Fibroblast of mammary gland (primary cell): ENCODE data around the gene ATP1A2.

ENCODE experiments used
- DNase-seq: peaks from one replicate; pipeline ENCODE4 v3.0.0-alpha.2; 2010; ENCODE audit warnings: low read depth
- H3K4me3 ChIP-seq: 2 replicates; pipeline ENCODE4 v1.5.1; 2011; ENCODE audit warnings: low read depth, mild to moderate bottlenecking, low read length, moderate library complexity; ENCODE audit not compliant: control insufficient read depth
- TF ChIP-seq, protein P1 (sequence below): conservative IDR thresholded peaks from 2 replicates; pipeline ENCODE4 v1.5.1; 2011; ENCODE audit warnings: low read depth, low read length, inconsistent platforms; ENCODE audit not compliant: control insufficient read depth, insufficient read depth

The ATP1A2 gene

DNA sequence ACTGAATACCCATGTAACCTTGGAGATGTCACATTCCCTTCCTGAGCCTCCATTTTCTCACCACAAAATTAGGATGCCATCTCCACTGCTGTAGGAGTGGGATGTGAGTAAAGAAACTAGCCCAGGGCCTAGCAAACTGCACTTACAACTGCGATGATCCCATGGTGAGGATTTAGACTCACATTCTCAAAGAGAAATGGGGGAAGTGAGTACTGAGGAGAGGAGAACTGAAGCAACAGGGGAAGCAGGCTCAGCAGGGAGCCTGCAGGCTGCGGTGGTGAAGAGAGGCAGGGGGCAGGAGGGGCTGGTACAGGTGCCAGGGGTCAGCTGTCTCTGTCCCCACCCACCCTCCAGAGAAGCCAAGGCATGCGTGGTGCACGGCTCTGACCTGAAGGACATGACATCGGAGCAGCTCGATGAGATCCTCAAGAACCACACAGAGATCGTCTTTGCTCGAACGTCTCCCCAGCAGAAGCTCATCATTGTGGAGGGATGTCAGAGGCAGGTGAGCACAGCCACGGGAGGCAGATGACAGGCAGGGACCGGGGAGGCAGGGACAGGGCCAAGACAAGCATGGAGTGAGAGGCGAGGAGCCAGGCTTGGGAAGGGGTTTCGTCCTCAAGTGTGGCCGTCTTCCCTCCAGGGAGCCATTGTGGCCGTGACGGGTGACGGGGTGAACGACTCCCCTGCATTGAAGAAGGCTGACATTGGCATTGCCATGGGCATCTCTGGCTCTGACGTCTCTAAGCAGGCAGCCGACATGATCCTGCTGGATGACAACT lies 19.4 kb downstream of the ATP1A2 start:
- H3K4me3 ChIP-seq = no peak overlapping the region
- DNase-seq = no peak
- TF ChIP-seq, protein P1, sequence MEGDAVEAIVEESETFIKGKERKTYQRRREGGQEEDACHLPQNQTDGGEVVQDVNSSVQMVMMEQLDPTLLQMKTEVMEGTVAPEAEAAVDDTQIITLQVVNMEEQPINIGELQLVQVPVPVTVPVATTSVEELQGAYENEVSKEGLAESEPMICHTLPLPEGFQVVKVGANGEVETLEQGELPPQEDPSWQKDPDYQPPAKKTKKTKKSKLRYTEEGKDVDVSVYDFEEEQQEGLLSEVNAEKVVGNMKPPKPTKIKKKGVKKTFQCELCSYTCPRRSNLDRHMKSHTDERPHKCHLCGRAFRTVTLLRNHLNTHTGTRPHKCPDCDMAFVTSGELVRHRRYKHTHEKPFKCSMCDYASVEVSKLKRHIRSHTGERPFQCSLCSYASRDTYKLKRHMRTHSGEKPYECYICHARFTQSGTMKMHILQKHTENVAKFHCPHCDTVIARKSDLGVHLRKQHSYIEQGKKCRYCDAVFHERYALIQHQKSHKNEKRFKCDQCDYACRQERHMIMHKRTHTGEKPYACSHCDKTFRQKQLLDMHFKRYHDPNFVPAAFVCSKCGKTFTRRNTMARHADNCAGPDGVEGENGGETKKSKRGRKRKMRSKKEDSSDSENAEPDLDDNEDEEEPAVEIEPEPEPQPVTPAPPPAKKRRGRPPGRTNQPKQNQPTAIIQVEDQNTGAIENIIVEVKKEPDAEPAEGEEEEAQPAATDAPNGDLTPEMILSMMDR = no peak

DNA sequence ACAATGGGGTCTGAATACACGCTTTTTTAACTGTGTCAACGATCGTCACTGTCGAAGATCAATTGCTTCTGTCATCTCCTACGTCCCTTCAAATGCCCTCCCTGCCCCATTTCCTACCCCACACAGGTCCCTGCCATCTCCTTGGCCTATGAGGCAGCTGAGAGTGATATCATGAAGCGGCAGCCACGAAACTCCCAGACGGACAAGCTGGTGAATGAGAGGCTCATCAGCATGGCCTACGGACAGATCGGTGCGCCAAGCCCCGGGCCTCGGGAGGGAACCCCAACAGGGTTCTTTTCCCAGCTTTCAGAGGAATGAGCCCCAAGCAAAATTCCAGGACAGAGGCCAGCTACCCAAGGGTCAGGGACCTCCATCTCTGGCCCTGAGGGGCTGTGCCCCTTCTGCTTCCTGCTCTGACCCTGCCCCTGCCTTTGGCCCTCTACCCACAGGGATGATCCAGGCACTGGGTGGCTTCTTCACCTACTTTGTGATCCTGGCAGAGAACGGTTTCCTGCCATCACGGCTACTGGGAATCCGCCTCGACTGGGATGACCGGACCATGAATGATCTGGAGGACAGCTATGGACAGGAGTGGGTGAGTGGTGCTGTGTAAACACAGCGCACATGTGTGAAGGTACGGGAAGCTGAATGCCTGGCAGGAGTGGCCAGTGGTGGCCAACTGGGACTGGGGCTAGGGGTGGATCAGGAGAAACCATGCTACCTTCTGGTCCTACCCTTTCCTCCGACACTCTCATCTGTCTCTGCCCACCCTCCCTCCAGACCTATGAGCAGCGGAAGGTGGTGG lies 20.8 kb downstream of the ATP1A2 start:
- TF ChIP-seq, protein P1 = no peak
- H3K4me3 ChIP-seq = no peak overlapping the region
- no peak for DNase-seq

DNA sequence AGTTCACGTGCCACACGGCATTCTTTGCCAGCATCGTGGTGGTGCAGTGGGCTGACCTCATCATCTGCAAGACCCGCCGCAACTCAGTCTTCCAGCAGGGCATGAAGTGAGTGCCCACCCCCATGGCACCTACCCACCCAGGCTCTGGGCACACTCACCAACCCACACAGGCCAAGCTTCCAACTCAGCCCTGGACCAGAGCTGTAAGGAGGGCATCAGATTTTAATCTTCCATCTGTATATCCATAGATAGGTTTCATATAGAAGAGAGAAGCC lies 21.3 kb downstream of the ATP1A2 start:
- H3K4me3 ChIP-seq = no peak overlapping the region
- DNase-seq = no peak
- TF ChIP-seq, protein P1 = no peak

DNA sequence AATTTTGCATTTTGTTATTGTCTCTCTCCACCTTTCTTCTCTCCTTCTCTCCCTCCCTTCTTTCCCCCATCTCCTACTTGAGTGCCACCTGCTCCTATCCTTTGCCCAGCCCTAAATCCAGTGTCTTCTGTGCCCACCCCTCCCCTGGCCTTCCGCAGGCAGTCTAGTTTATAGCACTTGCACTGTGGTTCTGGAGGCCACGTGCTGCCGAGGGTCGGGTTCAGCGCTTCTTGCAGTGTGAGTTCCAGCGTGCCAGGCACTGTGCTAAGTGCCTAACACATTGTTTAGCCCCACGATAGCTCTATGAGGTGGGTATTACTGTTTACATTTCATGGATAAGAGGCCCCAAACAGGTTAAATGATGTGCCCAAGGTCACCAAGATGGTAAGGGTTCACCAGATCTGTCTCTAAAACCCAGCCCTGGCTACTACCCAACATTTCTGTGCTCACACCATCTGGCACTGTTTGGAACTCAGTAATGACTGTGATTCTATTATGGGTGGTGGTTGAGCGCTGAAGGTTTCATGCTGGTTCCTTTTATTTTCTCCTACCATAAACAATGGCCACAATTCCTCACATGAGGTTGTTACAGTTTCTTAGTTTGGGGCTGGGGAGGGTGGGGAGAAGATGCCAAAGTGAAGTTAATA lies 21.8 kb downstream of the ATP1A2 start:
- no peak overlapping the region for H3K4me3 ChIP-seq
- no peak for DNase-seq
- TF ChIP-seq, protein P1 = no peak

DNA sequence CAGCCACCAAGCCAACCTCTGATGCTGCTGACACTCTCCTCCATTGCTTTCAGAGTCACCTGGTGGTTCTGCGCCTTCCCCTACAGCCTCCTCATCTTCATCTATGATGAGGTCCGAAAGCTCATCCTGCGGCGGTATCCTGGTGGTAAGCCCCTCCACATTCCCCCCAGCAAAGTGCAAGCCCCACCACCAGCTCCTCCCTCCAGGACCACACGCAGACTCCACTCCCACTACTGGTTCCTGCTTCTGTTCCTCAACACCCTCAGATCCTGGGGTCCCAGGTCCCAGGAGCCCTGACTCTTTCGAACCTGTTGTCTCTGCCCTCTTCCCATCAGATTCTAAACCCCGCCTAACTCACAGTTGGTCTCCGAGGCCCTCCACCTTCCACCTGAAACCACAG lies 24.3 kb downstream of the ATP1A2 start:
- no peak overlapping the region for H3K4me3 ChIP-seq
- TF ChIP-seq, protein P1 = no peak
- no peak for DNase-seq

DNA sequence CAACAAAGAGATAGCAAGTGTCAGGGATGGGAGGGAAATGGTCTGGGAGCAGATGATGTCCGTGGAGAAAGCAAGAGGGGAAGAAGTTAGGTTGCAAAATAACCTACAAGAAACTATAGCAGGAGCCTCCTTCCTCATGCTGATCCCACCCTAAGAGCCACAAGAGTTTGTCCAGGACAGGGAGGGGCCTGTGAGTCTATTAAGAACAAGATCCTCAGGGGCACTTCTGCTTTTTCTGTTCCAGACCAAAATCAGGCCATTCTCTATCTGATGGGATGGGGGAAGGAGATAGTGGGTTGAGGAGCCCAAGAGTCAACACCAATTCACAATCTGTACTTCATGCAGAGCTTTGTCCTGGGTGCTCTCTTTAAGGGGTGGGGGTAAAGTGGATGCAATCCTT lies 28.1 kb downstream of the ATP1A2 start:
- no peak overlapping the region for H3K4me3 ChIP-seq
- DNase-seq = no peak
- TF ChIP-seq, protein P1 = no peak
